Lower leg skin (tissue), 4 donors: ENCODE results near the gene S100A14. TPM values are rescaled to one million over a fixed set of nuclear protein-coding genes. Genes with fewer than 3 reads are reported as not detected.
"Not testable (repeated sequence)": the region's sequence is repeated elsewhere in the genome, so short reads cannot be mapped to it uniquely, and the experiment has no call there.

Experiments used
- DNase-seq, 2 donors: peaks; one replicate each; pipeline ENCODE4 v3.0.0-alpha.2; 2019; ENCODE audit warnings: low spot score in 2 of 2
- H3K4me3 ChIP-seq: fragments of 200-600 bp; sonication (generic); 2 replicates; pipeline ENCODE4 v1.5.1; 2017; ENCODE audit warnings: mild to moderate bottlenecking, low read depth; ENCODE audit not compliant: poor library complexity, severe bottlenecking
- POLR2A ChIP-seq, 2 donors: fragments of 450-650 bp; IDR thresholded peaks; one replicate each; pipeline ENCODE4 v1.6.1; 2016 to 2017; ENCODE audit warnings: antibody characterized with exemption in 2 of 2, mild to moderate bottlenecking in 1 of 2, moderate library complexity in 1 of 2
- WGBS, 2 donors: methylation state at CpG; one replicate each; pipeline ENCODE4 v1.1.5; 2018; 5-methylcytosine and 5-hydroxymethylcytosine counted together
- intact Hi-C: fragments of 100-400 bp; cut with DNase I; formaldehyde crosslinking; loops from one replicate; pipeline ENCODE4 v1.15.0; 2023; ENCODE audit warnings: low total_unique reads
- total RNA-seq, 4 donors: library from RNA; depleted of rRNA; stranded (reverse); fragments of >200 nt; gene quantifications; one replicate each; pipeline ENCODE4 v1.1.0, GENCODE V29; 2016
- TF ChIP-seq, protein P1 (sequence below), 3 donors: fragments of 450-650 bp; IDR thresholded peaks; one replicate each; pipeline ENCODE4 v1.5.1; 2016; ENCODE audit warnings: antibody characterized with exemption in 3 of 3, mild to moderate bottlenecking in 3 of 3, moderate library complexity in 2 of 3

The S100A14 gene
- total RNA-seq, 4 donors from 2014 or later = 416 to 668 (median 495) TPM

DNA sequence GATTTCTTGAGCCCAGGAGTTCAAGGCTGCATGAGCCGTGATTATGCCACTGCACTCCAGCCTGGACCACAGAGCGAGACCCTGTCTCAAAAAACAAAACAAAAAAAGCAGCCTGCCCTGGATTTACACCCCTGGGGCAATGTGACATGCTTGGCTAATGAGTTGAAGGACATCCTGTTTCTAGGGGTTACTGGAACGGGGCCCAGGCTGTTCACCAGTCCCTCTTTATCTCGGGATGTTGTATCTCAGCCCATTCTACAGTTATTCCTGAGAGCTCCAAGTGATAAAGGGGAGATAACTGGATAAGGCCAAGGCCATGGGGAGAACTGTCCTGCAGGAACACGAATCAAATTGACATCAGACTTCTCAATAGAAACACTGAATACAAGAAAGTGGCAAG lies 28.8 kb downstream of the S100A14 start:
- WGBS, 2 donors = 68 to 75% methylated on average over 5 of the region's 5 CpGs
- TF ChIP-seq POLR2A (IDR thresholded peaks at IDR 0.05) = no peak
- TF ChIP-seq, protein P1, sequence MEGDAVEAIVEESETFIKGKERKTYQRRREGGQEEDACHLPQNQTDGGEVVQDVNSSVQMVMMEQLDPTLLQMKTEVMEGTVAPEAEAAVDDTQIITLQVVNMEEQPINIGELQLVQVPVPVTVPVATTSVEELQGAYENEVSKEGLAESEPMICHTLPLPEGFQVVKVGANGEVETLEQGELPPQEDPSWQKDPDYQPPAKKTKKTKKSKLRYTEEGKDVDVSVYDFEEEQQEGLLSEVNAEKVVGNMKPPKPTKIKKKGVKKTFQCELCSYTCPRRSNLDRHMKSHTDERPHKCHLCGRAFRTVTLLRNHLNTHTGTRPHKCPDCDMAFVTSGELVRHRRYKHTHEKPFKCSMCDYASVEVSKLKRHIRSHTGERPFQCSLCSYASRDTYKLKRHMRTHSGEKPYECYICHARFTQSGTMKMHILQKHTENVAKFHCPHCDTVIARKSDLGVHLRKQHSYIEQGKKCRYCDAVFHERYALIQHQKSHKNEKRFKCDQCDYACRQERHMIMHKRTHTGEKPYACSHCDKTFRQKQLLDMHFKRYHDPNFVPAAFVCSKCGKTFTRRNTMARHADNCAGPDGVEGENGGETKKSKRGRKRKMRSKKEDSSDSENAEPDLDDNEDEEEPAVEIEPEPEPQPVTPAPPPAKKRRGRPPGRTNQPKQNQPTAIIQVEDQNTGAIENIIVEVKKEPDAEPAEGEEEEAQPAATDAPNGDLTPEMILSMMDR (IDR thresholded peaks at IDR 0.05) = no peak

DNA sequence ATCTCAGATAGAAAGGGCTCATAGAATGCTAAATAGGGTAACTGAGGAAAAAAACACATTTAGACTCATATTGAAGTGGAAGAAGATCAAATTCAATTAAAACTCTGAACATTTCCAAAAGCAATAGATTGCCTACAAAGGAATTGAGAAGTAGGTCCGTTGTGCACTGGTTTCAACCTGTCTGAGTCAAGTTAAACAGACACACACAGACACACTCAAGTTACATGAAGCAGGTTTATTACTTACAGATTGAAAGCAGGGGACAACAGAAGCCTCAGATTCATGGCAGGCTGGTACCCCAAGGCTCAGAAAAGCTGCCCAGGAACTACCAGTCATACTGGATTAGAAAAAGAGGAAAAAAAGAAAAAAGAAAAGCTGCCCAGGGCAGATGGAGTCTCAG lies 29.8 kb downstream of the S100A14 start:
- H3K4me3 ChIP-seq = no peak overlapping the region
- intact Hi-C loops = no loop called here
- TF ChIP-seq POLR2A (IDR thresholded peaks at IDR 0.05) = no peak
- TF ChIP-seq, protein P1 (IDR thresholded peaks at IDR 0.05) = no peak
- WGBS, 2 donors = 32 to 53% methylated on average over 1 of the region's 1 CpG
- DNase-seq = no peak

More for the DNA sequence above, 28.8 kb downstream of the S100A14 start:
- no peak for DNase-seq
- H3K4me3 ChIP-seq = no peak overlapping the region
- intact Hi-C loops = no loop called here

DNA sequence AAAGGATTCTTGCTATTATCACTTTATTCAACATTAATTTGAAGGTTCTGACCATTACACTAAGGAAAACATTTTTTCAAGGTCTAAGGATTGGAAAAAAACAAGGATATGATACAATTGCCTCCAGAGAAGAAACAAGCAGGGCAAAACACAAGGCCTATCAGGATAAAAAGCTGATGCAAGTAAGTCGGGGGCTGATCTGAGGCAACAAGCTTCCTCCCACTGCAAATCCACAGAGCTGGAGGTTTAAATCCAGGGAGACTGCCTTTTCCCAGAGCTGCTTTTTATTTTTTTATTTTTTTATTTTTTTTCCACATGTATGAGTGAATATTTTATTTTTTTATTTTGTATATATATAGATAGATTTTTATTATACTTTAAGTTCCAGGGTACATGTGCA lies 31.1 kb downstream of the S100A14 start:
- DNase-seq = no peak
- WGBS, 2 donors = 89 to 94% methylated on average over 1 of the region's 1 CpG
- TF ChIP-seq, protein P1 (IDR thresholded peaks at IDR 0.05) = no peak
- TF ChIP-seq POLR2A (IDR thresholded peaks at IDR 0.05) = no peak
- H3K4me3 ChIP-seq = no peak overlapping the region
- intact Hi-C loops = no loop called here

DNA sequence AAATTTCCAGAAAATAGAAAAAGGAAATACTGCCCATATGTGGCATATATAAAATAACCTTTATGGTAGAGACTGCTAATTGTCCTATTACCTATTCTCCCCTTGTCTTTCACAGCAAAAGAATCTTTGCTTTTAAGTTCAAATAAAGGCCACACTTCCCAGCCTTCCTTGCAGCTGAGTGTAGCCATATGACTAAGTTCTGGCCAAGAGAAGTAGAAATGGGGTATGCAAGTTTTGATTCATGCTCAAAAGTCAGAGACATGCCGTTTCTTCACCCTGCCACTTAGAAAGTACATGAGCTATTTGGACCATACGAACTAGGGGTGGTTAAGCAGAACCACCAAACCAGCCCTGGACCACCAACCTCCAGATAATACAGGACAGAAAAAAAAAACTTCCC lies 32.1 kb downstream of the S100A14 start:
- WGBS, 2 donors = 80 to 84% methylated on average over 2 of the region's 2 CpGs
- no peak overlapping the region for H3K4me3 ChIP-seq
- intact Hi-C loops = no loop called here
- no peak for TF ChIP-seq POLR2A (IDR thresholded peaks at IDR 0.05)
- TF ChIP-seq, protein P1 (IDR thresholded peaks at IDR 0.05) = no peak
- no peak for DNase-seq

DNA sequence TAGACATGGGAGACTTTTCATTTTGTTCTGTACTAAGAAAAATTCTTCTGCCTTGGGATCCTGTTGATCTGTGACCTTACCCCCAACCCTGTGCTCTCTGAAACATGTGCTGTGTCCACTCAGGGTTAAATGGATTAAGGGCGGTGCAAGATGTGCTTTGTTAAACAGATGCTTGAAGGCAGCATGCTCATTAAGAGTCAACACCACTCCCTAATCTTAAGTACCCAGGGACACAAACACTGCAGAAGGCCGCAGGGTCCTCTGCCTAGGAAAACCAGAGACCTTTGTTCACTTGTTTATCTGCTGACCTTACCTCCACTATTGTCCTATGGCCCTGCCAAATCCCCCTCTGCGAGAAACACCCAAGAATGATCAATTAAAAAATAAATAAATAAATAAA lies 32.6 kb downstream of the S100A14 start:
- H3K4me3 ChIP-seq, DNase-seq, intact Hi-C loops: not testable (repeated sequence)
- WGBS, 2 donors = 84 to 91% methylated on average over 3 of the region's 3 CpGs

DNA sequence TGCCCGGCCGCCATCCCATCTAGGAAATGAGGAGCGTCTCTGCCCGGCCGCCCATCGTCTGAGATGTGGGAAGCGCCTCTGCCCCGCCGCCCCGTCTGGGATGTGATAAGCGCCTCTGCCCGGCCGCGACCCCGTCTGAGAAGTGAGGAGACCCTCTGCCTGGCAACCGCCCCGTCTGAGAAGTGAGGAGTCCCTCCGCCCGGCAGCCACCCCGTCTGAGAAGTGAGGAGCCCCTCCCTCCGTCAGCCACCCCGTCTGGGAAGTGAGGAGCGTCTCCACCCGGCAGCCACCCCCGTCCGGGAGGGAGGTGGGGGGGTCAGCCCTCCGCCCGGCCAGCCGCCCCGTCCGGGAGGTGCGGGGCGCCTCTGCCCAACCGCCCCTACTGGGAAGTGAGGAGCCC lies 33.3 kb downstream of the S100A14 start:
- H3K4me3 ChIP-seq, DNase-seq, intact Hi-C loops: not testable (repeated sequence)
- WGBS, 2 donors = 95 to 96% methylated on average over 27 to 29 of the region's 34 CpGs

DNA sequence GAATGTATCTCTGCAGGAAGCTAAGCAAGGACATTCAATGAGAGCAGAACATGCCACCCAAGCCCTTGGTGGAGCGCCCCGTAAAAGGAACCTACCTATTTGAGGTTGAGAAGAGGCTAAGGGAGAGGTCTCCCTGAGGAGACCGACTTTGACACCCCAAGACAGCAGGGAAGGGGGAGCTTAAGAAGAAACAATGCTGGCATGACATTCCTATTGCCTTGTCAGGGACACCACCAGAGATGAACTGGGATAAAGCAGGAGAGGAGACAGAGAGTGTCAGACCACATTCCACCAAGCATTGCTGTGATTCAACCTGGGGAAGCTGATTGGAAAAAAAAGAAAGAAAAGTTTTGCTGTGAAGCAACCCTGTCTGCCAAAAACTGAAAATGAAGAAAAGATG lies 37.2 kb downstream of the S100A14 start:
- no peak for TF ChIP-seq POLR2A (IDR thresholded peaks at IDR 0.05)
- TF ChIP-seq, protein P1 (IDR thresholded peaks at IDR 0.05) = no peak
- no peak for DNase-seq
- WGBS, 2 donors = 77 to 89% methylated on average over 3 of the region's 3 CpGs
- intact Hi-C loops = loop anchor here (10.0 kb wide), 2 partner anchors 86 to 176 kb away; no protein-coding TSS in a partner anchor
- H3K4me3 ChIP-seq = no peak overlapping the region
